SKM-1 treated with dmso at 0.1 percent for 144 hours (cell line): ENCODE measurements around the gene ERBB4.
"Not testable (repeated sequence)": the region's sequence is repeated elsewhere in the genome, so short reads cannot be mapped to it uniquely, and the experiment has no call there.

ENCODE experiments used
- DNase-seq: peaks from one replicate; lab custom pipeline; 2025; ENCODE audit not compliant: unreplicated experiment; lab: John Stamatoyannopoulos, UW

Gene ERBB4

GRCh38 chr2:212153923-212154322 is 384.7 kb downstream of the ERBB4 start:
- no peak for DNase-seq

DNA sequence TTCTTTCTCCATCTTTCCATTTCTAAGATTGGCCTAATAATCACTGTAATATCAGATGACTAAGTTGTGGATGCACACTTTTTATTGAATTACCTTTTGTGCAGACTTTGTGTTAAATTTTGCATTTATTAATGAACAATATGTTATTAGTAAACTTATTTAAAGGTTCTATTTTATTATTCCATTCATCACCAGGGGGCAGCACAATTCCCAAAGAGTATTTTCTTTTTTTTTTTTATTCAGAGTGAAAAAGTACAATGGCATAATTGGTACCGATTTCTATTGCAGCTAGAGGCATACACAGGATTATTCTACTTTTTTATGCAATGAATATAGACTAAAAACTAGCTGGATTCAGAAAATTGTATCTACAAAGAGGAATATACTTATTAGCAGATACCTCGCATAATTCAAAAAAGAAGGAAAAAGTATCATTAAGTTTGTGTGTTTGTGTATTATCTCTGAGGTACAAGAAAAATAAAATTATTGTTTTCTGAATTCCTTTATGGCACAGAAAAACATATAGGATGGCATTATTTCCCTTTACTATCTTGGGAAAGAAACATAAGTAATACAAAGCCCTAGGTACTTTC is 390.6 kb downstream of the ERBB4 start:
- DNase-seq, result no peak

DNA sequence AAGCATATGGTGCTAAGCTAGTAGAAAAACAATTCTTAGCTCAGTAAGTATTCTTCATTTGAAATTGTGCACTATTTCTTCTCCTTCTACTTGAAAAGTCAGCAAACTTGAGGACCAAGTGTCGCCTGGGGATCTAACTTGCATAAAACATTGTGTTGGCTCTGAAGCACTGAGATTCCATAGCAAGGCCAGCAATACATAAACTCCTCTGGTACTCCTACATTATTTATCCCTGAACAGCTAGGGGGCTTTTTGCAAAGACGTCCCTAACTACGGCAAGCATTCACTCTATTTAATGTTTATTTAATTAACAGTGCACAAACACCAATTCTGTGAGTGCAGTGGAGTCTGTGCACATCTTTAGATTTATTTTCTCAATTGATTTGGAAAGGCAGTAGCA is 392.2 kb downstream of the ERBB4 start:
- DNase-seq, result no peak

DNA sequence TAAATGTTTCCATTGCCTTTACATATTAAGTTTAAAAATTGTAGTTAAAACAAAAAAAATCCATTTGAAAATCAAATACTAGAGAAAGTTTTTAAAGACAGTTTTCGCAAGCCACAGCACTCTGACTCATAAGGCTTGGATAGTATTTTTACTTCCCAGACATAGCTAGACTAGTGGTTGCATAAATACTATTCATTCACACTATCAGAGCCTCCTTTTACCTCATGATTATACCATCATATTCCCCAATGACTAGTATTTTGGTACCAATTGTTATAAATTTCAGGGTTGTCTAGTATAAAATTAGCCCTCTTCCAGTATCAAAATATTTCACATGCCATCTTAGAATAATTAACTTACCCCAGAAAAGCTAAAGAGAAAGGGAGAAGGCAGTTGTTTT is 393.5 kb downstream of the ERBB4 start:
- DNase-seq, result no peak

- no peak for DNase-seq
Observed at GRCh38 chr2:212142631-212143030, 396.0 kb downstream of the ERBB4 start.

DNA sequence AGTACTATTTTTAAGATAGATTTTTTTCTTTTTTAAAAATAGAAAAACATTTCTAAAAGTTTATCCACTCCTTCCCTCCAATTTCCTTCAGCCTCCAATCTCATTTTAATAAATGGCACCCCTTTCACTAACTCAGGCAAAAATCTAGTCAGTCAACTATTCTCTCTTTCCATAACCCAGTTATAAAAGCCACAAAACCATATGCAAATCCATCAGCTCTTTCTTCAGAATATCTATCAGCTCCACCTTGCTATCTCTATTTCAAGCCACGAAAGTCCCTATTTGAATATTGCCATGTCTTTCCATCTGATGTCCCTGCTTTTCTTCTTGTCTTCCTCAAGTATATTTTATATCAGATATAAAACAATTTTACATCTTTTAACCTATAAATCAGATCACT is 397.1 kb downstream of the ERBB4 start:
- DNase-seq, result no peak

DNA sequence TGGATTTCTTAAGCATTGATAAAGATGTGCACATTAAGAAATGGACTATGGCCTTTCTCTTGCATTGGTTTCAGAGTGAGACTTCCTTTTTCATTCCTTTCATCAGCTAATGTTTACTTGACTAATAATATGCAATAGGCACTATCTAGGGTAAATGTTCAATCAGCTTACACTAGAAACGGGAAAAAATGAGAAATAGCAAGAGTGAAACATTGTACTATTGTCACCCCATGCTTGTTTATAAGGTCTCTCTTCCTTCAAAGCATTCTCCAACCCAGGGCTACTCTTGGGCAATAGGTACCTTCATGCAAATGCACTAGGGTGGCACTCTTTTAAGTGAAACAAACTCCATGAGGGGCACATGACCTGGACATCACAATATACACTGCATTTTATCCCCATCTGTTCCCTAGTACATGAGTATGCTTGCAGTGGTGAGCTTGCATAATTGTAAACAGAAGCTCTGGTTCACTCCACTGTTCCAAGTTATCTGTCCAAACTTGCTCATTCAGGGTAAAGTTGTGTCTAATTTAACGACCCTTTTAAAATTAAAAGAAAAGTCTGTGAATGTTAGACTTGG is 402.3 kb downstream of the ERBB4 start:
- DNase-seq, result no peak

GRCh38 chr2:212135739-212136138 is 402.9 kb downstream of the ERBB4 start:
- no peak for DNase-seq

DNA sequence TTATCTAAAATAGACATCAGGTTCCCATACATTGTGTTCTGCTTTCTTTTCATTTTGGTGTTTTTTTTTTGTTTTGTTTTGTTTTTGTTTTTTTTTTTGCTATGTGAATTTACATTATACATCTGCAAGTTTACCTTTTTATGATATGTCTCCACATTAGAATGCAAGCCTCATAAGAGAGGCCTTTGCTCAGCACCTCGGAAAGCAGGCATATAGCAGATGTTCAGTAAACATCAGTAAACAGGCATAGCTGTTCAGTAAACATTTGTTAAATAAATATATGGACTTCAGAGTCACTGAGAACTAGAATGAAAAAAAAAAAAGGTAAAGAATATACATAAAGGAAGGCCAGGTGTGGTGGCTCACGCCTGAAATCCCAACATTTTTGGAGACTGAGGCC is 405.3 kb downstream of the ERBB4 start:
- DNase-seq, result no peak

- no peak for DNase-seq
Observed at GRCh38 chr2:212124598-212124997, 414.0 kb downstream of the ERBB4 start.

GRCh38 chr2:212119591-212119990 is 419.0 kb downstream of the ERBB4 start:
- no peak for DNase-seq

DNA sequence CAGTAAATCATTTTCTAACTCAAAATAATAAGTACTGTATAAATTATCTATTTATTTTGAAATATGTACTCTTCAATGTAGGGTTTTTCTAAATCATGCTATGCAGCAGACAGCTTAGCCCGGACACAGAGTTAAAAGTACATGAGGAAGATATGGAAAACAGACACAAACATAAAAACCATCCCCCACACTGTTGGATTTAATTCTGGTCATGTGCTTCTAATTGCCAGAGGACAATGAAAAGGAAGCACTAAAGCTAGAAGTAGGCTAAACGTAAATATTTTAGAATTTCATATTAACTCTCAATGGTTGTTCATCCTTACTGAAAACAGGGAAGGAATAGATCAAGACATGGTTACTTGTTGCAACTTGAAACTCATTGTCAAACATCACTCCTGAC is 420.7 kb downstream of the ERBB4 start:
- DNase-seq, result no peak

GRCh38 chr2:212114489-212114888 is 424.1 kb downstream of the ERBB4 start:
- DNase-seq, result no peak

- DNase-seq, result no peak
Observed at GRCh38 chr2:212112401-212112800, 426.2 kb downstream of the ERBB4 start.

DNA sequence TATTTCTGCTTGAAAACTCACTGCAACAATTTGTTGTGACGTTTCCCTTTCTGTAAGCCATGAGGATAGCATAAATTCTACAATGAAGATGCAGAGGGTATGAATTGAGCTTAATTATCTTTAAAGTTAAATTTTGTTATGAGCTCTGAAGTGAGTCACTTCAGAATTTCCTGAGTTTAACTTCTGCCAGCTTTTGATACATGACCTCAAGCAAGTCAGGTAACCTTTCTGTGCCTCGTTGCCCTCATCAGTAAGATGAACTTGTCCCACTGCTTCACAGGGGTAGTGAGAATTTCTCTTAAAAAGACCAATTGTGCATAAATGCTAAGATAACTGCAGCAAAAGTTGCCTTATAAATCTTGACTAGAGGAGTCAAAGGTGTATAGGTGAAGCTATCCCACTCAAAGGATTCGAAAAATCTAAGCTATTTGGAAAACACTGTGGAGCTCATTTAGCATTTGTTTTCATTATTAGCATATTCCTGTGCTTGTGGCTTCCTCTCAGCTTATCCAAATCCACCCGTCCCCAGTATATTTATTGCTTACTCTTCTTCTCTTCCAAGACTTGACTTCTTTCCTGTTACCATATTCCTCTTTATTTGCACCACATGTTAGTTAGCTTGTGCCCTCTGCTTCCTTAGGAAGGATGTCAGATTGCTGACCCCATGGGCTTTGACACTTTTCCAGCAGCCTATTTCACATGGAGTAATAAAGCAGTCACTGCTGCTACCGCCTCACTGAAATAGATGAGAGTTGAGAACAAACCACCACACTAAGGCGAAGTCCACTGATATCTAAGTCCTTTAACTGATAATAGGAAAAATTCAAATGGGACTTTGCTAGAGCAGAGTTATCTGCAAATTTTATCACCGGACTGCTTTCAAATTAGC is 428.6 kb downstream of the ERBB4 start:
- DNase-seq, result no peak

DNA sequence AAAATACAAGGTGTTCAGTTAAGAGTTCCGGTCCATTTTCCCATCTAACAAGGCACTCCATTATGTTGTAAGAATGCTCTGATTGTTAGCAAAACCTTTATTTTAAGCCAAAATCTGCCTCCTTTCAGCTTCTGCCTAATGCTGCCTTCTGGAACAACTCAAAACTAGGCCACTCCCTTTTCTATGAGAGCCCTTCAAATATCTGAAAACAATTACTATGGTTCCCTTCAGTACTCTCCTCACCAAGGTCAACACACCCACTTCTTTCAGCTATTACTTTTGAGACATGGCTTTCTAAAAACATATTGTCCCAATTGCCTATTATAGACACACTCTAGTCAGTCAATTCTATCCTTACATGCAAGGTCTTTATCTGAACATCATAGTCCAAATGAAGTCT is 429.4 kb downstream of the ERBB4 start:
- DNase-seq, result no peak

DNA sequence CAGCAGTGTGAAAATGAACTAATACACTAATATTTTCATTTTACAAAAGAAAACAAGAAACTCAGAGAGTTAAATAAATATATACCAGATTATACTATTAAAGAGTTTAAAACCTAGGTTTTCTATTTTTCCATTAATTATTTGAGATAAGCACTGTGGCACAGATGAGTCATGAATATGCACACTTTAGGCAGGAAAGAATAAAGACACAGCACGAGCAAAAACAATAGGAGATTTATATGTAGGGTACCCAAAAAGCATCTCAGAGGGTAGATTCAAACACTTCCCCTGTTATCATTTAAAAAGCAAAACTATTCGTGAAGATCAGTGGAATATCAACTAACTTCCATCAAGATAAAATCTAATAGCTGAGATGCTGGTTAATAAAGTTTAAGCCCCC is 430.6 kb downstream of the ERBB4 start:
- DNase-seq, result no peak

- DNase-seq, result no peak
Observed at GRCh38 chr2:212107014-212107413, 431.6 kb downstream of the ERBB4 start.

DNA sequence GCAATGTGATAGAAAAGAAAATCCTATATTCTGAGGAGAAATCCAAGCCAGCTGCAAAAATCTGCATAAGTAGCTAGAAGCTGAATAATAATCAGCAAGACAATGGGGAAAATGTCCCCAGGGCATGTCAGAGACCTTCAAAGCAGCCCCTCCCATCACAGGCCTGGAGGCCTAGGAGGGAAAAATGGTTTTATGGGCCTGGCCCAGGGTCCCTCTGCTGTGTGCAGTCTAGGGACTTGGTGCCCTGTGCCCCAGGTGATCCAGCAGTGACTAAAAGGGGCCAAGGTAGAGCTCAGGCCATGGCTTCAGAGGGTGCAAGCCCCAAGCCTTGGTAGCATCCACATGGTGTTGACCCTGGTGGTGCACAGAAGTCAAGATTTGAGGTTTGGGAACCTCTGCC is 432.1 kb downstream of the ERBB4 start:
- not testable (repeated sequence) for DNase-seq

- no peak for DNase-seq
Observed at GRCh38 chr2:212099658-212100057, 438.9 kb downstream of the ERBB4 start.

DNA sequence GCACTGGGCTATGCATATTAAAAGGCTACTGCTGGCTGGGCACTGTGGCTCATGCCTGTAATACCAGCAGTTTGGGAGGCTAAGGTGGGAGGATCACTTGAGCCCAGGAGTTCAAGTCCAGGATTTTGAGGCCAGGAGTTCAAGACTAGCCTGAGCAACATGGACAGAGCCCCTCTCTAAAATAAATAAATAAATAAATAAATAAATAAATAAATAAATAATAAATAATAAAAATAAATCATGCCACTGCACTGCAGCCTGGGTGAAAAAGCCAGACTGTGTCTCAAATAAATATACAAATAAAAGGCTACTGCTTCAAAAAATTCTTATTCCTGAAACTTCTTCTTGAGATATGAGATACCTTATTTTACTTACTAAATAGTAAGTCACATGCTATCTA is 439.6 kb downstream of the ERBB4 start:
- no peak for DNase-seq

GRCh38 chr2:212097001-212097400 is 441.6 kb downstream of the ERBB4 start:
- no peak for DNase-seq
